Measurements from ENCODE around the gene ZNF423.
"Not testable (repeated sequence)": the region's sequence is repeated elsewhere in the genome, so short reads cannot be mapped to it uniquely, and the experiment has no call there.

The ZNF423 gene

GRCh38 chr16:49521734-49522325 lies 334.1 kb downstream of the ZNF423 start:
- DNase-seq: no peak

DNA sequence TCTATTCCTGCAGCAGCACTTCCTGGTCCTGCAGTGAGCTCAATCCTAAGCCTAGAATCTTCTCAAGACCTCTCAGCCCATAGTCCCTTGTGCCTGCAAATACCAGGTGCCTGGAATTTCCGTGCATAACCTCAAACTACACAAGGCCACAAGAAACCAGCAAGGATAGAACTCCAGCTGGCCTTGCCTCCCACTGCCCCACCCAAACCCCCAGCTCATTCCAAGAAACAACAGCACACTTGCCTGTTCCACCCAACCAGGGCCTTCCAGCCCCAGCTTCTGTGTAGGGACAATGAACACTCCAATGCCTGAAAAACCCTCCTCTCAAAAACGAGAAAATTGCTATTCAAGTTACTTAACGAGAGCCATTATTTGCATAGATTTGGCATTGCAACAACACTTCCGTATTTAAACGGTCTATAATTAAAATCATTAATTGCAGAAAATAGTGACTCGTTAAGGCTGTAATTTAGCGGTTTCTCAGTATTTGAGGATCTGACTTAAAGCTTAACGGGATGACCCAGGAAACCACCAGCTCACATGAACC lies 335.3 kb downstream of the ZNF423 start:
- no peak for DNase-seq

GRCh38 chr16:49519741-49520140 lies 336.2 kb downstream of the ZNF423 start:
- DNase-seq: no peak

DNA sequence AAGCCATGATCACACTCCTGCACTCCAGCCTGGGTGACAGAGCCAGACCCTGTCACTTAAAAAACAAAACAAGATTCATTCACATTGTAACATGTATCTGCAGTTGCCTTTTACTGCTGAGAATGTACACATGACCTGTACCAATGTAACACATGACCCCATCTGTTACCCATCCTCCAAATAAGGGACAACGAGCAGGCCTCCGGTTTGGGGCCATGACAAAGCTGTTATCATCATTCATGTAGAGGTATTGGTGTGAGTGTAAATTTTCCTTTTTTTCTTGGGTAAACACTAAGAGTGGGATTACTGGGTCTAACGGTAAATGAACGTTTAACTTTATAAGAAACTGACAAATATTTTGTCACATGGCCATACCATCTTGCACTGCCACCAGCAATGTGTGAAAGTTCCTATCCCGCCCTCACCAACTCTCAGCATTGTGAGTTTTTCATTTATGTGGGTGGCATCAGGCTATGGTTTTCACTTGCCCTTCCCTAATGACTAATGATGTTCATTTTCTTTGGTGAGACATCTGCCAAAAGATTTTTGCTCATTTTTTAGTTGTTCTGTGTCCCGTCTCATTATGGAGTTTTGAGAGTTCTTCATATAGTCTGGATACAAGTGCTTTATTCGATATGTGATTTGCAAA lies 336.8 kb downstream of the ZNF423 start:
- no peak for DNase-seq

DNA sequence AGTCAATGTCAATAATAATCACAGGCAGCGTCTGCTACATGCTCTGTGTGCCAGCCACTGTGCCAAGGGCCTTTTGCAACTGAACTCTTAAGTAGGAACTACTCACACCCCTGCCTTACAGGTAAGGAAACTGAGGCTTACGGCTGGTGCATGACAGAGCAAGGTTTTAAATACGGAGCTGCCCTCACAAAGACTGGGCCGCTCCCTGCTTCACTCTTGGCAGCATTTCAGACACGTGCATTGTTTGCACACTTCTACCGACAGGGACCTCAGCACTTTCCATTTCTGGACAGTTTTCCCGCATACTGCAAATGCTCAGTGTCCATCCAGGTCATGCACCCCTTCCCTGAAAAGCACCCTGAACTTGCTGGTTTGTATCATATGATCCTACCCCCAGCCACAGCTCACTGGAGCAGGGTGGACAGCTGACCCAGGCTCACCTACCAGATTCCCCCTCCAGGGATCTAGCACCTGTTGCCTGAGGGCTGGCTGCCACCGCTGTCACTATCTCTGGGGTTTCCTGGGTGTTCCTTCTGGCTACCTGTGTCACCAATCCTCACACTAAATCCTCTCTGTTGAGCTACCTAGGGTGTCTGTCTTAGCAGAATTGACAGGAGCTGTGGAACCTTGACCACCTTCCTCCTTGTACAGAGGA lies 339.4 kb downstream of the ZNF423 start:
- peak; percentile 31 for DNase-seq

GRCh38 chr16:49515861-49516260 lies 340.1 kb downstream of the ZNF423 start:
- DNase-seq: no peak

DNA sequence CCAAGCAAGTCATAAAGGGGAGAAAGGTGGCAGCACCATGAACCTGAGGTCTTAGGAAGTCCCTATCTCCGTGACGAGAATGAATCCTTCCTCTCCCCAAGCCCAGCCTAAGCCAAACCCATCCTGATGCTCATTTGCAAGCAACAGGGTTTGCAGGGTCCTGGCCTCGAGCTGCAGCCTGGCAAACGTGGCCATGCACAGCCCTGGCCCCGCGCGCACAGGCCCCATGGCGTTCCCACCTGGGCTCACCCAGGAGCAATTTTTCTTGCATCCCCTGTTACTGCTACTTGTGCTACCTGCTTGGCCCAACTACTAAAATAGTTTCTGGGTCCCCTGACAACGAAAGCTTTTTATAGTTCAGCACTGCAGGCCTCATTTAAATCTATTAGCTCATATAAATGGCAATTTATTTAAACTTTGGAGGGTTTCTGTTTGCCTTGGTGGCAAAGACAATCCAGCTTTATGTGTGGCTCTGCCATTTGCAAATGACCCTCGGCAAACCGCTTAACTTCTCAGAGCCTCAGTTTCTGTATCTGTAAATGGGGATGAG lies 340.8 kb downstream of the ZNF423 start:
- DNase-seq: no peak

DNA sequence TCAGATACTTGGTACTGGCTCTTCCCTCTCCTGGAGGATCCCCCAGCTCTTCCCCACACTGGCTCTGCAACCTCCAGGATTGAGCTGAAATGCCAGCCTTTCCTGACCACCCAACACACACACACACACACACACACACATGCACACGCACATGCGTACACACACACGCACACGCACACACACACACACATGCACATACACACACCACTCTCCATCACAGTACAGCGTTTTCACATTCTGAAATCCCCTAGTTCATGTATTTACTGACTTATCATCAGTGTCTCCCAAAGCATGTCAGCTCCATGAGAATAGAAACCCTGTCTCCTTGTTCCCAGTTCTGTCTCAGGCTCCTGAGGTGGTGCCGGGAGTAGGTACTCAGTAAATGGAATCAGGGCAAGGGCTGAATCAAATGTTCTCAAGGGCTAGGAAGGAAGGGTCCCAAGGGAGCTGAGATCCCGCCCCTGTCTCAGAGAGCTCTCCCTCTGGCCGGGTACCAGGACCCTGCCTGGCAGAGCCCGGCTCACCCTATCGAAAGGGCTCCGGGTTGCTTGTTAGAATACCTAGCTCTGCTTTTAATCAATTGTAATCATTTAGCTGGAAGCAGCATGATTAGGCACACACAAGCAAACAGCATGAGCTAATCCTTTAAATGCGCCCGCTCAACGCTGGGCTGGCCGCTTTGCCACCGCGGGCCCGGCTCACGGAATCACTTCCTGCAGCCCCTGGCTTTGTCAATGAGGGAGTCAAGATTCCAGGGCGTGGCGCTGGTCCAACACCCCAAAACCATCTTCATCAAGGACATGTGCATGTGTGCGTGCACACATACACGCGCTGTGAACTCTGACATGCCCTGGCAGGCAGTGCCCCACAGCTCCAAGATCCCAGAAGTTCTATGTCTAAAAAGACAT lies 341.6 kb downstream of the ZNF423 start:
- DNase-seq: no peak

DNA sequence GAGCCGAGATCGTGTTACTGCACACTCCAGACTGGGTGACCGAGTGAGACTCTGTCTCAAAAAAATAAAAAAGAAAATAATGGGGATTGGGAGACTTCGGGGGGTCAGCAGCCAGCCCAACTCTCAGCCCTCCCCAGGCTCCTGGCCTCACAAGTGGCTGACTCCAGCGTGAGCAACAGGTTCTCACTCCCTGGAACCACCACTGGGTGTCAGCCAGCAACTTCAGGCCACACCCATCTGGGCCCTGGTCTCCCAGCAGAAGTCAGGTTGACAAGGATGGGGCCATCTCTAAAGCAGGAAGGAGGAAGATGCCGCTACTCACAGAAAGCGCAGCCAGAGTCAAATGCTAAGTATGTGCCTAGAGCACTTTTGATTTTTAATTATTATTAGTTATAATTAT lies 342.9 kb downstream of the ZNF423 start:
- peak; percentile 65 for DNase-seq

- no peak for DNase-seq
These were observed 345.1 kb downstream of the ZNF423 start for GRCh38 chr16:49510654-49511305.

DNA sequence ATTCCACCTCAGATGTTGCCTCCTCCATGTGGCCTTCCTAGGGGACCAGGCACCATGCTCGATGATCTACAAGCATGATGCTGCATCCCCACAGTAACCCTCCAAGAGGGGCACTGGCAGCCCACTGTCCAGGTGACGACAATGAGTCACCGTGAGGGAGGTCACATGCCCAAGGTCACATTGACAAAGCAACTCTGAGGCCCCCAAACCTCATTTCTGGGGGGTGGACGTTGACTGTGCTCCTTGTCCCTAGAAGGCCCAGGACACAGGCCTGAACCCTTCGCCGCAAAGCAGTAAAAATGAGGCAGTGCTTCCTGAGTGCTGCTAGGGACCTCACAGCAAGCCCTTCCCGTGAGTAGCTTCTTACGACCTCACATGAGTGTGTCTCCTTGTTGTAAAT lies 345.8 kb downstream of the ZNF423 start:
- DNase-seq: no peak

DNA sequence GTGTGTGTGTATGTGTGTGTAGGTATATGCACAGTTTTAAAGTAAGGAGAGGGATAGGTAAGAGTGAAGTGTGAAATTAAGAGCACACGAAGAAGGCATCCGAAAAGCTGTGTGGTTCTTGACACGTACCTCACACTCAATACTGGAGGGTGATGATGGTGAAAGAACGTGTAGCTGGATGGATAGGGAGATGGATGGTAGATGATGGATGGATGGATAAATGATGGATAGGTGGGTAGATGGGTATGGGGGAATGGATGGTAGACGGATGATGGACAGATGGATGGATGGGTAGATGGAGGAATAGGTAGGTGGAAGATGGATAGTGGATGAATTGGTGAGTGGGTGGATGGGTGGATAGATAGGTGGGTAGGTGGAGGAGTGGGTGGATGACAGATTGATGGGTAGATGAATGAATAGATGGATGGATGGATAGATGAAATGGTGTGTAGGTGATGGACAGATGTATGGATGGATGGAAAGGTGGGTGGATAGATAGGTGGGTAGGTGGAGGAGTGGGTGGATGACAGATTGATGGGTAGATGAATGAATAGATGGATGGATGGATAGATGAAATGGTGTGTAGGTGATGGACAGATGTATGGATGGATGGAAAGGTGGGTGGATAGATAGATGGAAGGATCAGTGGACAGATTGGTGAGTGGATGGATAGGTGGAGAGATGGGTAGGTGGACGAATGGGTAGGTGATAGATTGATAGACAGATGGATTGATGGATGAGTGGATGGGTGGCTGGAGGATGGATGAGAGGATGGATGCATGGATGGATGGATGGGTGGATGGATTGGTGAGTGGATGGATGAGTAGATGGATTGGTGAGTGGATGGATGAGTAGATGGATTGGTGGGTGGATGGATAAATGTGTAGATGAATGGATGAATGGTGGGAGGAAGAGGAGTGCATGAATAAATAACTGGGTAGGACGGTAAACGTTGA lies 349.6 kb downstream of the ZNF423 start:
- DNase-seq: not testable (repeated sequence)

GRCh38 chr16:49505556-49505955 lies 350.4 kb downstream of the ZNF423 start:
- DNase-seq: no peak

DNA sequence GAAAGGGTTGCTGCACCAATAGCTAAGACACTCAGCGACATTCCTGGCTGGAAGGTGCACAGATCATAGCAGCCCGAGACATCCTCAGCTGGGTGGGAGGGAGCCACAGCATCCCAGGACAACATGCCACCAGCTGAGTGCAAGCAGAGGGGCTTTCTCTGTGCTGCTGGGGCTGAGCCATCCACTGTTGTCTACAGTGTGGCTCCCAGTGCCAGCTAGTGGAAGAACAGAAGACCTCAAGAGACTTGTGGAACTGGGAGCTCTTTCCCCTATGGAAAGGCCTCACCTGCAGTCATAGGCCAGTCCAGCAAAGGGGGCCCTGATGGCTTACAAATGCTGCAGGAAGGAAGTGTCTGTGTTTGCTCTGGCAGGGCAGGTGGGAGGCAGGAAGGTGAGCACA lies 351.3 kb downstream of the ZNF423 start:
- DNase-seq: no peak

- no peak for DNase-seq
These were observed 351.9 kb downstream of the ZNF423 start for GRCh38 chr16:49504023-49504364.

DNA sequence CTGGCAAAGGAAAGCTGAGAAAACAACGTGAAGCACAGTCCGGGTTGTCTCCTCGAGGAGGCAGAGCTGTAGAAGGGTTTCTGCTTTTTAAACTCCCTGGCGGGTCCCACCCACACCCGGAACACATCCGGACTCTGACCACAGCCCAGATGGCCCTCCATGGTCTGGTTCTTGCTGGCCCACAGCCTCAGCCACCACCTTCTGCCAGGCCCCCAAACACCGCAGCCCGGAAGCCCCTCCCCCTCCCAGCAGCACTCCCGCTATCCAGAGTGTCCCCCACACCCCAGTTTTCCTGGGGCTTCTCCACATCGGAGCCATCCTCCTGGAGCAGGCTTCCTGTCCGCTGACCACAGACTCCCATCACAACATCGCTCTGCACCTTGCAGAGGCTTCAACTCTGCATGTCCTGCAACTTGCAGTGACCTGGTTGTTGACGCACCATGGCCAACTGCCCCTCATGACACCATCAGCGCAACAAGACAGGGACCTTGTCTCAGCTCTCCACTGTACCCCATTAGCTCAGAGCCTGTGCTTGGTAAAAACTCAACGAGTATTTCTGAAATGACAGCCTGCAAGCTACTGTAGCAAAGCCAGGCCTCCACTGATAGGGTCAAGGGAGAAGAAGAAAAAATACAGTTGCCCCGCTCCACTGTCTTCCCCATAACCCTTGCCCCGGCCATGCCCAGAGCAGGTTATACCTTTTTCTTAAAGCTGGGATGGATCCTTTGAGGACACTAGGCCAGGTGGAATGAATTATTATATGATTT lies 352.5 kb downstream of the ZNF423 start:
- no peak for DNase-seq

DNA sequence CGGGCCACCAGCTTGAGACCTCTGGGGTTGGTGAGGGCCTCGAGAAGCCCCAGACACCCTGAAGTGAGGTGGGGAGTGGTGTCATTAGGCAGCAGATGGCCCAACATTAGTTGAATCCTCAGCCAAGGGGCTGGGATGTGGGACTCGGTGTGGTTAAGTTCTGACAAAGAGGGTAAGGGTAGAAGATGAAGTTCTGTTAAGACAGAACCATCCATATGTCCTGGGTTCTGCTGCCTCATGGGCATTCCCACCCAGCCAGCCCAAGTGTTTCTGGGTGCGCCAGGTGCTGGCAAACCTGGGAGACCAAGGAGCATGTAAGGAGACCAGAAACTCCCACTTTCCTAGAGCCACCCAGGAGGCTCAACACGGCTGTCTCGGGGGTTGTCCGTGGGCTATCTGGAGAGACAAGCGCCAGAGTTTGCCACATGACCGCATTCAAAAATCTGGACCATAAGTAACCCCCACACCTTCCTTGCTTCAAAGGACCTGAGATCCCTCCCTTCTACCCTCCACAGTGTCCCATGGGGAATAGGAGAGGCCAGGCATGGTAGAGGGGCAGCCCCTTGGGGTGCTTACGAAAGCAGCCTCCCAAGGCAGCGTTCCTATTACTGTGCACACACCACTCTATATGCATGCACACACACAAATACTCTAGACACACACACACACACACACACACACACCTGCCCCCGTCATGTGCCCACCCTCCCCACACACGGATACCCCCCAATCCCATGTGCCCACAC lies 353.6 kb downstream of the ZNF423 start:
- no peak for DNase-seq

DNA sequence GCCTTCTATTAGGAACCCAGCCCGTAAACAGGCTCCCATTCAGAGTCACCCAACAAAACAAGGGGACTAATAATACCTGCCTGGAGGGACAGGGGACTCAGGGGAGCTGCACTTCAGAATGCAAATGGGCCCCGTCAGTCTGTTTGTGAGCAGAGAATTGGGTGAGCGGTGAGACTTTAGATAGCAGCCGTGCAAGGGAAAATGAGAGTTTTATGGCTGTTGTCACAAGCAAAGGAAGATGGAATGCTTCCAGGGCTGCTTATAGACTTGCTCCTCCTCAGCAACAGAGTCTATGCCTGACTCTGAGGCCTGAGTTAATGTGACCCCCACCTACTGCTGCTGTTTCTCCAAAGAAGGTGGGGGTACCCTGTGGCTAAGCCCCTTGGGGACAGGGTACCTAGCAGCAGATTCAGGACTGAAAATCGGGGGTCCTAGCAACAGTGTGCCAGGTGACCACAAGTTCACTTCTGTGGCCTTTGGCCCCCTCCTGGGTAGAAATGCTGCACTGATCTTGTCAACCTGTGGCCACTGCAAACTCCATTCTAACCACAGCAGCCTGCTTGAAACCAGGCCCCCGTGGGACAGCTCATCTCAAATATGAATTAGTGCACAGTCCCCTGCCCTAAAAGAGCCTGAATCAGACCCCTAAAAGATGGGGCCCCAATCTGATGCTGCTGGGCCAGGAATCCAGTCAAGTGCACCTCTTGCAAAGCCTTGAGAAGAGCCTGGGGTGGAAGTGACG lies 355.9 kb downstream of the ZNF423 start:
- no peak for DNase-seq

DNA sequence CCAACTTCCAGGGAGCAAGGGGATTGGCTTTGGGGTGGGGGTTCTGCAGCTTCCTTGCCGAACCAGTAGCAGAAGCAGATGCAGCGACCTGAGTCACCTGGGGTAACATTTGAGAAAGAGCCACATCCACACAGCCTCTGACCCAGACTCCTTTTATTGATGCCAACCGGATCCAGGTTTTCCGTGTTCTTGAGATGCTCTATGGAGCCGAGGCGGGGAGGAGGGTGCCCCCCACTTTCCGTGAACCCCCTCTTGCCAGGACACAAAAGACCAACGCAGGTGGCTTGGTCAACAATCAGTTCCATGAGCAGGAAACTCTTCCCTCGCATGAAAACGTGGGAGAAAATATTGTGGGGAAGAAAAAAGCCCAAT lies 356.5 kb downstream of the ZNF423 start:
- DNase-seq: no peak
